GM21381 (cell line): ENCODE measurements around the gene CREM.

Experiments used
- ATAC-seq: cut with Tn5 transposase; IDR thresholded peaks from one replicate; pipeline ENCODE4 v1.9.1; 2021; ENCODE audit warnings: mild to moderate bottlenecking, moderate library complexity; ENCODE audit not compliant: unreplicated experiment

The CREM gene

GRCh38 chr10:35133586-35133985 is 6.9 kb downstream of the CREM start:
- no peak for ATAC-seq

DNA sequence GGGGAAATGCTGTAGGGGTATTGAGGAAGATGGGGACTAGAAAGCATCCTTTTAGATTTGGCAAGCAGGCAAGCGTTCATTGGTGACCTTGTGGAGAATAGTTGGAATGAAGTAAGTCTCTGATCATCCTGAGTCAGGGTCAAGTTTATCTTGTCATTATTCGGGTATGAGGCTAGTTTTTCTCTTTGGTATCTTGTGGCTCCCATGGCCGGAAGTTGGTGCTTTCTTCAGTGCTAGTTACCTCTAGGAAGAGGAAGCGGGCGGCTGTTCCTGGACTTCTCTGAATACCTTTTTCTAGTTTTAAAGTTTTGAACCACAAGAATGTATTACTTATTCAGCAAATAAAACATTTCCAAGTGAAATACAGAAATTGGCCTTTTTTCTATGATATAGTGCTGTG is 9.2 kb downstream of the CREM start:
- no peak for ATAC-seq

DNA sequence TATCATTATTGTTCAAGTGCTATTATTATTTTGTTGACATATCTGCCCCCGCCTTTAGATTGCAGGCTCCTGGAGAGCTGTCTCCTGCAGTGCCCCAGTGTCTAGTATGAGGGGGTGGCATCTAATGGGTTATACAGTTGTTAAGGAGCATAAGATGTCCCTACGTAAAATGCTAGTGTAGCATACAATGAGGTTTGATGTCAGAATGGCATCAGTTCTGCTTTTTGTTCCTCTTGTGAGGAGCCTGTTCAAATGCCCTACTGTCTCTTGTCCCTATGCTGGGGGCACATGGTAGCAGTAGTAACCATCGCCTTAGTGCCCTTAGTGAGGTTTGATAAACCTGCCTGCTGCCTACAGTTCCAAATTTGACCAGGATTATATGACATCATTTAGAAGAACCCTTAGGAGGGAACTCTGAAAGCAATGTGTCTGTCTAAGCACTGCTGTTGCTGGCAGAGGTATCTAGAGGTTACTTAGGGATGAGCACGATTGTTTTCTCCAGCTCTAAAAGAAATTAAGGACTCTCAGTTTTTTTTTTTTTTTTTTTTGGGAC is 9.7 kb downstream of the CREM start:
- peak; percentile 47 for ATAC-seq

DNA sequence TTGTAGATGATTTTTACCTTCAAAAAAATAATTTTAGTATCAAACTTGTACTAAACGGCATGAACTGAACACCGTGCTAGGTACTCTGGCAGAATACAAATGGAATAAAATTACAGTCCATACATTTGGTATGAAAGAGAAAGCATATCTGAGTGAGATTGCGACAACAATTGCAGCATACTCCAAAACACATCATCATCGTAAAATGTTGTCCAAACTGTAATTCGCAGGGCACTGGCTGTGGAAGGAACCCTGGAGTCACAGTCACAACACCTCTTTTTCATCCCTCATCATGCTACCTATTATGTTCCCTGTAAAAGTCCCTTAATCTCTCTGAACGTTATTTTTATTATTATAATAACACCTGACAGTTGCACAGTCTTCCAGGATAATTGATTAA is 13.5 kb downstream of the CREM start:
- no peak for ATAC-seq

GRCh38 chr10:35140727-35141126 is 14.1 kb downstream of the CREM start:
- no peak for ATAC-seq

DNA sequence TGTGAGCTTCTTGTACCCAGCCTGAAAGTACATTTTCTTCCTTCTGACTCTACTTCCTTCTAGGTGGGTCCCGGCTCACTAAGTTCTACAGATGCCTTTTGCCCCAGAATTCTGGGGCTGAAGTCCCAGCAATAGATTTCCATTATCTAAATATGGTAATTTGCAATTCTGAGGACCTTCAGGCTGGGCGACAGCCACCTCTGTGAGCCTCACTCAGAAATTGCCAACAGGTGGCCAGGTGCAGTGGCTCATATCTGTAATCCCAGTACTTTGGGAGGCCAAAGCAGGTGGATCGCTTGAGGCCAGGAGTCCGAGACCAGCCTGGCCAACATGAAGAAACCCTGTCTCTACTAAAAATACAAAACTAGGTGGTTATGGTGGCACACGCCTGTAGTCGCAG is 23.7 kb downstream of the CREM start:
- no peak for ATAC-seq

GRCh38 chr10:35152992-35153391 is 26.3 kb downstream of the CREM start:
- ATAC-seq: no peak

- no peak for ATAC-seq
Measured at GRCh38 chr10:35153716-35154115, 27.1 kb downstream of the CREM start.

DNA sequence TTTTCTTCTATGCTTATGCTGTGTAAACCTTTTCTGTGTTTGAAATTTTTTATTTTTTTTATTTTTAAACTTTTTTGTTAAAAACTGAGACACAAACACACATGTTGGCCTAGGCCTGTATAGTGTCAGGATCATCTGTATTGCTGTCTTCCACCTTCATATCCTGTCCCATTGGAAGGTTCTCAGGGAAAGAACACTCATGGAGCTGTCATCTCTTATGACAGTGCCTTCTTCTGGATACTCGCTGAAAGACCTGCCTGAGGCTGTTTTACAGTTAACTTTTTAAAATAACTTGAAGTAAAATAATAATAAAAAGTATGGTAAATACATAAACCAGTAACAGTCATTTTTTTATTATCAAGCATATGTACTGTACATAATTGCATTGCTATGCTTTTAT is 34.1 kb downstream of the CREM start:
- ATAC-seq: no peak

GRCh38 chr10:35161906-35162305 is 35.3 kb downstream of the CREM start:
- no peak for ATAC-seq

DNA sequence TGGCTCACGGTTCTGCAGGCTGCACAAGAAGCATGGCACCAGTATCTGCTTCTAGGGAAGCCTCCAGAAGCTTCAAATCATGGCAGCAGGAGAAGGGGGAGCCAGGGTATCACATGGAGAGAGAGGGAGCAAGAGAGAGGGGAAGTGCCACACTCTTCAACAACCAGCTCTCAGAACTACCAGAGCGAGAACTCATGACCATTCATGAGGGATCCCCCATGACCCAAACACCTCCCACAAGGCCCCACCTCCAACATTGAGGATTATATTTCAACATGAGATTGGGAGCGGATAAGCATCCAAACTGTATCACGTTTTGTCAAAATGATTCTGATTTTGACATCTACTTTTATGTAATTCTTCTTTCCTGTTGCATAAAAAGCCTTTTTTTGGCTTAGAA is 38.5 kb downstream of the CREM start:
- no peak for ATAC-seq

DNA sequence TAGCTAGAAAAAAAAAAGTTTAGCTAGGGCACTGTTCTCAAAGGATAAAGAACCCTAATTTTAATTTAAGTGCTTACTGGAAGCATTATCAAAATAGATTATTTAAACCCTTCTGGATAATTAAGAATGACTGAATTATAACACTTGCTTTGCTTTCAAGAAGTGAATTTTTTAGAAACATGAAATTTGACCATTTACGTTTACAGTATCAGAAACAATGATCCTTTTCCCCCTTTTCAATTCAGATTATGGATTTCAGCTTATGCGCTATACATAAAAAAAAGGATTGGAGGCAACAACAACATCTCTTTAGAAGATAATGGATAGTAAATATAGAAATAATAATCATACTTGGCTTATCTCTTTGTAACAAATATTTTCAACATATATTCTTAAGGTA is 39.2 kb downstream of the CREM start:
- no peak for ATAC-seq

GRCh38 chr10:35166607-35167006 is 40.0 kb downstream of the CREM start:
- ATAC-seq: no peak

GRCh38 chr10:35167342-35167741 is 40.7 kb downstream of the CREM start:
- no peak for ATAC-seq

DNA sequence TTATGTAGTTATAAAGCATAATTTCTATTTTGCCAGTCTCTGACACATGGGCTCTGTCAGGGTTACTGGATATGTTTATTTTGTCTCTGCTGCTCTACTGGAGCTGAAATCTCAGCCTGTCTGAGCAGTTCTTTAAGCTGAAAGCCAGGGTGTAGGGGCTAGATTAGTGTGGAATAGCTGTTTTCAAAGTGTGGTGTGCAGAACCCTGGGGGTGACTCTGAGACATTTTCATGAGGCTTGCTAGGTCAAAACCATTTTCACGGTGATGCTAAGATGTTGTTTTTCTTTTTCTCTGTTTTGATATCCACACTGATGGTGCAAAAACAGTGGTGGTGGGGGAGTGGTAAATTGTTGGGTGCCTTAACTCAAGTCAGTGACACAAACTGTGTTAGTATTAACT is 45.5 kb downstream of the CREM start:
- no peak for ATAC-seq

DNA sequence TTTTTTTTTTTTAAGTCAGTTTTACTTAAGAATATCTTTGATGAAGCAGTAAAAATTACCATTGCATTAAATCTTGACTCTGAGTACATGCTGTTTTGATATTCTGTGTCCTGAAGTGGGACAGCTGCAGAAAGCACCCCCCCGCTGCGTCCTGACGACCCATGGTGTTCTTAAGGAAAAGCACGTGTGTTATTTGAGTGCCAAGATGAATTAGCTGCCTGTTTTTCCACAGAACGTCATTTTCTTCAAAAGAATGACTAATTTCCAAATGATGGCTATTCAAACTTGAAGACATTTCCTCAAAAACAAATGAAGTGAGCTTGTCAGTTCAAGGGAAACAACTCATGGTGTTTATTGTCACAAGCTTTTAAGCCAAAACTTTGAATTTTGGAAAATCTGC is 45.9 kb downstream of the CREM start:
- ATAC-seq: no peak

DNA sequence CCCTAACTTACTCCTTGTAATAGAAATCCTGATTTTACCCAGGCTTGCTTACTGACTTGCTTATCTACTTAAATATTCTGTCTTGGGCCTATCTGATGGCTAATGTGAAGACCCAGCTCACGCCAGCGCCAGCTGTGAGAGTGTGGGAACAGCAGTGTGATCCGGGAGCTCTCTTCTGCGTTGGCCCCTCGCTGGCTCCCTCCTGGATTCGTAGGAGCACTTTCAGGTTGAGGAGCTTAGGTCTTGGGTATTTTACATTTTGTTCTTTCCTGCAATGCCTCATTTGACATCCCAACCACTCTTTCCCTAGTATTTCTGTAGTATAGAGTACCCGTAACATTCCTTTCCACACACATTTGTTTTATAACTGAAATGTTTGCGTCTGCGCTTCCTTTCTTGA is 51.7 kb downstream of the CREM start:
- ATAC-seq: no peak

GRCh38 chr10:35182631-35183510 is 56.2 kb downstream of the CREM start:
- ATAC-seq: no peak

- ATAC-seq: peak; percentile 68
Measured at GRCh38 chr10:35184527-35185171, 58.0 kb downstream of the CREM start.

GRCh38 chr10:35185260-35186034 is 58.8 kb downstream of the CREM start:
- no peak for ATAC-seq

DNA sequence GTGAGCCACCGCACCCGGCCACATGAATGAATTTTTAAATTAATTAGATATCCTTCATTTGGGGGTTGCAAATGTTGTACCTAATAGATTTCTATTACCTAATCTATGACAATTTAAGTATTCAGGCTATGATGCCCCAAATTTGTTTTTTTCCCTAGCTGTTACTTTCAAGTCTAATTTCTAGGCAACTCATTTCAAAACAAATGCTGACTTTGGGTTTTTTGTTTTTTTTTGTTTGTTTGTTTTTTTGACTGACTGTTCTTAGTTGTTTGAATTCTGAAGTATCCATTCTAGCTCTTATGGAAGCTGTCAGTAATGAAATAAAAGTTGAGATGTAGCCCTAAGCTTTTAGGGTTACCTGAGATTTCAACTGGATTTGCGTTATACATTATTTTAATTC is 62.3 kb downstream of the CREM start:
- no peak for ATAC-seq
